ENCODE data around the gene MPV17.

The MPV17 gene

DNA sequence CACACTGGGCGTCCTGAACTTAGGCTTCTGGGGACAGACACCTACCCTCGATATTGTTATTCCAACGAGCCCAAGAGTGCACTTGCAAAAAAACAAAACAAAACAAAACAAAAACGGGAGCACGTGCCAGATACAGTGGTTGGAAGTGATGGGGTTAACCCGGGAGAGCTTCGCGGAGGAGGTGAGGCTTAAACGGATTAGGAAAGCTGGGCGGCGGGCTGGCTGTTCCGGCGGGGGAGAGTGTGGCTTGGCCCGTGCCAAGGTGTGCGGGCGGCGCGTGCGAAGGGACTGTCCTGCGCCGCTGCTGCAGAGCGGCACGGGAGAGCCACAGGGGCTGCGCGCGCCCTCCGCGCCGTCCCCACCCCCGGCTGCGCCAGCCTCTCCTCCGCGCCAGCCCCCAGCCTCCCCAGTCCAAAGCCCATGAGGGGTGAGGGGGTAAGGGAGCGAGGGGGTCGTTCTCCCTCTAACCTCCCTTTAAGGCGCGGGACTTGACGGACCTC, 58.6 kb downstream of the MPV17 start:
- TF ChIP-seq, protein P1, sequence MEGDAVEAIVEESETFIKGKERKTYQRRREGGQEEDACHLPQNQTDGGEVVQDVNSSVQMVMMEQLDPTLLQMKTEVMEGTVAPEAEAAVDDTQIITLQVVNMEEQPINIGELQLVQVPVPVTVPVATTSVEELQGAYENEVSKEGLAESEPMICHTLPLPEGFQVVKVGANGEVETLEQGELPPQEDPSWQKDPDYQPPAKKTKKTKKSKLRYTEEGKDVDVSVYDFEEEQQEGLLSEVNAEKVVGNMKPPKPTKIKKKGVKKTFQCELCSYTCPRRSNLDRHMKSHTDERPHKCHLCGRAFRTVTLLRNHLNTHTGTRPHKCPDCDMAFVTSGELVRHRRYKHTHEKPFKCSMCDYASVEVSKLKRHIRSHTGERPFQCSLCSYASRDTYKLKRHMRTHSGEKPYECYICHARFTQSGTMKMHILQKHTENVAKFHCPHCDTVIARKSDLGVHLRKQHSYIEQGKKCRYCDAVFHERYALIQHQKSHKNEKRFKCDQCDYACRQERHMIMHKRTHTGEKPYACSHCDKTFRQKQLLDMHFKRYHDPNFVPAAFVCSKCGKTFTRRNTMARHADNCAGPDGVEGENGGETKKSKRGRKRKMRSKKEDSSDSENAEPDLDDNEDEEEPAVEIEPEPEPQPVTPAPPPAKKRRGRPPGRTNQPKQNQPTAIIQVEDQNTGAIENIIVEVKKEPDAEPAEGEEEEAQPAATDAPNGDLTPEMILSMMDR (IDR thresholded peaks at IDR 0.05): no peak
- peak overlapping the region; percentile 11 to 35 for H3K4me3 ChIP-seq
- peaks cover 0 to 38% (median 36%) of the 10 kb centered on the region in 4 donors for H3K4me1 ChIP-seq
- DNase-seq: no peak
- intact Hi-C loops (cut with DNase I; ENCODE audit: low total_unique reads): no loop called here
- H3K27me3 ChIP-seq: peaks cover 0 to 80% of the 10 kb centered on the region in 2 donors
- H3K27ac ChIP-seq: no peak overlapping the region
- H3K9me3 ChIP-seq: no peaks in the 10 kb centered on the region
- H3K36me3 ChIP-seq: no peaks in the 10 kb centered on the region

DNA sequence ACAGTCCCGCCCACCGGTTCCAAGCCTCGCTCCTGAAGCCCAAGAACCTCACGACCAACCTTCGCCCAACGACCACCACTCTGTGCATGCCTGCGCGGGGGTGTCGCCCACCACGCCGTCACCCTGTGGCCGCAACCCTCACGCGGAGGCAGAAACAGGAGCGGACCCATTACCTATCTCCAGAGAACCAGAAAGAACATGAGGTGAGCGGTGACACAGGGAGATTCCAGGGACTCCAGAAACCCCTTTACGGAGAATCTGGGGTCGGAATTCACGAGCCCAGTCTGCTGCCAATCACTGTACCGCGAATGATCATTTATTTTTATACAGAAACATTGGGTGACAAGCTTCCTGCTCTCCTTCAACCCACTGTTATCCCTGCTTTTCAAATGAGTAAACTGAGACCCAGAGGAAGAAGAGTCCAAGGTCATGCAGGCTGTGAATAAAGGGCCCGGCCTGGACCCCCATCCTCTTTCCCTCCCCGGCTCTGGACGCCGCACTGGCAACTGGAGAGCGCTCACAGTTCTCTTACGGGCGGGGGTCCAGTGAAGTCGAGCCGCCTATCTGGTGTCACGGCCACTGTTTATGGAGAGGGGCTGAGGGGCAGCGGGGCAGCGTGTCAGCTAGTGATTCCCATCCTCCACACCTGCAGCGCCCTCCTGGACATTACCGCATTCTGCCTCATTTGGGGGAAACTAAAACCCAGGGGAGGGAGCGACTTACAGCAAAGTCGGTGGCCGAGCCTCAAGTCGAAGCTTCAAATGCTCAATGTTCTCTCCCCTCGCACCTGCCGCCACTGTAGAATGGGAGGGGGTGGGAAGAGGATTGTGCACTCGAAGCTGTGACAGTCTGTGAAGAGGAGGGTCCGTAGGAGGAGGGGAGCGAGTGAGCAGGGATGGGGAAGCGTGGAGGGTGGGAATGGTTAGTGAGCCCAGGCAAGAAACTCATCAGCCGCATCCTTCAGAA, 59.3 kb downstream of the MPV17 start:
- Histone ChIP-seq H3K4me1 (peaks cover 0 to 38% (median 36%) of the 10 kb centered on the region in 4 donors), H3K4me3 (peak overlapping the region; percentile 46 to 48), H3K27ac (no peak overlapping the region), H3K9me3 (no peaks in the 10 kb centered on the region), H3K36me3 (no peaks in the 10 kb centered on the region), H3K27me3 (peaks cover 0 to 88% of the 10 kb centered on the region in 2 donors)
- no peak for DNase-seq
- TF ChIP-seq, protein P1 (IDR thresholded peaks at IDR 0.05): no peak
- intact Hi-C loops (cut with DNase I; ENCODE audit: low total_unique reads): no loop called here

DNA sequence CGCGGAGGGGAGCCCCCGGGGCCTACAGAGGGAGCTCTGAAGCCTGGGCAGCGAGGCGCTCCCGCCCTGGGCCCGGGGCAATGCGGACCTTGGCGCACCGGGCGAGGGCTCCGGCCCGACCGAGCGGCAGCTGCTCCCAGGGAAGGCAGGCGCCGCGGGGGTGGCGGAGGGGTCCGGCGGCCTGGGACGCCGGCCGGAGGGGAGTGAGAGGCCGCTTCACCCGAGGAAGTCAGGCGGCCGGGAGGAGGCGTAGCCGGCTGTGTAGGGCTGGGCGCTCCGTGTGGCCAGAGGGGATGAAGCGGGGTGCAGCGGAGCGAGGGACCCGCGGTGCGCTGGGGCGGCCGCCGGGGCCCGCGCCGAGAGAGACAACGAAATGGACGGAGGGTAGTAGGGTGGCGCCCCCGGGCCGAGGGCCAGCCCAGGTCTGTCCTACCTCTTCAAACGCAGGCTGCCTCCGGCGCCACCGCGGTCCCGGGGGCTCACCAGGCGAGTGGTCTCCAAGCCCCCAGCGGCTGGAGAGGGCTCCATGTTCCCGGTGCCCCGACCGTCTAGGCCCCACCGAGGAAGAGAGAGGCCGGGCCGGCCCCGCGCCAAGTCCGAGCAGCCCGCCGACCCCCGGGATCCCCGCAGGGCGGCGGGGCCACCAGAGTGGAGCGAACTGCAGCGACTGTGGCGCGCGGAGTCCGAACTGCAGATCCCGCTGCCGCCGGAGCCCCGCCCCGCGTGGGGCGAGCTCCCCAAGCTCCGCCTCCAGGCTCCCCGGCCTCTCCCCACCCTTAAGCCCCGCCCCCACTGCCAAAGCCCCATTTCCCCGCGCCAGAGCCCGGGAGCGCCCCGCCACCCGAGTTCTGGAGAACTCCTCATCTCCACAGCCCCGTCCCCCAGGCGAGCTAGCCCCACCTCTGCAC, 60.3 kb downstream of the MPV17 start, which contains the start of gene SLC30A3:
Gene SLC30A3, minus strand, starts transcription at position 669 of the 908 bp plus-strand sequence. Its CDS starts 141 bp downstream, at position 528.
- DNase-seq: peak; percentile 57 to 70
- H3K4me3 ChIP-seq: peak within 1 kb of the TSS; percentile 46 to 48
- TF ChIP-seq, protein P1 (IDR thresholded peaks at IDR 0.05): no peak
- H3K4me1 ChIP-seq: peaks cover 0 to 38% (median 36%) of the 10 kb centered on the region in 4 donors
- intact Hi-C loops (cut with DNase I; ENCODE audit: low total_unique reads): no loop called here
- H3K27me3 ChIP-seq: peaks cover 0 to 97% of the 10 kb centered on the region in 2 donors
- no peaks in the 10 kb centered on the region for H3K36me3 ChIP-seq
- no peak within 1 kb of the TSS for H3K27ac ChIP-seq
- H3K9me3 ChIP-seq: no peaks in the 10 kb centered on the region

DNA sequence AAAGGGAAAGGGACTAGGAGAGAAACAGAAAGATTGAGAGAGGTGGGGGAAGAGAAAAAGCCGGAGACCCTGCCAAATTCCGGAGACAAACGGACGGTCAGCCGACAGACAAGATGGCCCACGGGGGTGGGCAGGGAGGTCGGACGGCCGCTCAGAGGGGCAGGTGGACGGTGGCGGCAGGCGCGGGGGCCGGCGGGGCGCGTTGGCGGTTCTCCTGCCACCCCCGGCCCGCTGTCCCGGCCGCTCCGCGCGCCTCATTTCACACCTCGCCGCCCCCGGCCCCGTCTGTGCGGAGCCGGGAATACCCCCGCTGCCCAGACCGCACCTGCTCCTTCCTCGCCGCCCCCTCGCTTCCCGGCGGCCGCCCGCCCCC, 61.0 kb downstream of the MPV17 start:
- no peak overlapping the region for H3K27ac ChIP-seq
- intact Hi-C loops (cut with DNase I; ENCODE audit: low total_unique reads): no loop called here
- peak overlapping the region; percentile 46 to 48 for H3K4me3 ChIP-seq
- H3K4me1 ChIP-seq: peaks cover 0 to 38% (median 36%) of the 10 kb centered on the region in 4 donors
- no peaks in the 10 kb centered on the region for H3K9me3 ChIP-seq
- H3K27me3 ChIP-seq: peaks cover 0 to 96% of the 10 kb centered on the region in 2 donors
- TF ChIP-seq, protein P1 (IDR thresholded peaks at IDR 0.05): no peak
- no peak for DNase-seq
- no peaks in the 10 kb centered on the region for H3K36me3 ChIP-seq

DNA sequence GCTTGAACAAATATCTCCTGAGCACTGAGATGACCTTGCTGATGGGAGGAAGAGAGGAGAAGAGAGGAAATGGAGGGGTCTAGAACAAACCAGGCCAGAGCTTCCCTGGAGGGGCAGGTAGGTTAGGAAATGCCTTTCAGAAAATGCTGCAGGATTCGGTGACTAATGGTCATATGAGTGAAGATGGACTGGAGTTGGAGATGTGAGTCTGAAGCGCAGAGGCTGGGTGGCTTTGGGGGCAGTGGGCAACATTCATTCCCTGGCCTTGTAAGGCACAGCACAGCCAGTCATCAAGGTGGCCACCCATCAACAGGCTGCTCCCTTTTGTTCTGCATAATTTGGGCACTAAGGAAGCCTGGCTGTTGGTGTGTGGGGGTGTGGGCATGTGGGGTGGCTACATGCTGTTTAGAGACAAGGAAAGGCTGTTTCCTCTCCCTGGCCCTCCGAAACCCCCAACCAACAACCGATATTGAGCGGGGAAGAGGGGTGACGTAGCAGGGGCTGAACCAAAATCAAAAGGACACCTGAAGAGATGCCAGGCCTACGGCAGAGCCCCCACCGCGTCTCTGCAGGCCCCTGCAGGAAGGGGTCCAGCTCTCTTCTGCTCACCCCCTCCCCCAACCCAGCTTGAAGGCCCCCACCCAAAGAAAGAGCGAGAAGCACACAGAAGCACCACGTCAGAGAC, 61.5 kb downstream of the MPV17 start:
- no peak for DNase-seq
- Histone ChIP-seq H3K4me3 (peak overlapping the region; percentile 46 to 48), H3K27ac (no peak overlapping the region), H3K27me3 (peaks cover 0 to 92% of the 10 kb centered on the region in 2 donors), H3K36me3 (no peaks in the 10 kb centered on the region), H3K4me1 (peaks cover 0 to 38% (median 36%) of the 10 kb centered on the region in 4 donors), H3K9me3 (no peaks in the 10 kb centered on the region)
- TF ChIP-seq, protein P1 (IDR thresholded peaks at IDR 0.05): no peak
- intact Hi-C loops (cut with DNase I; ENCODE audit: low total_unique reads): no loop called here

Data from tibial artery (tissue), 4 donors.